ENCODE data around the gene KIF2A.
A peak's percentile ranks its signal among the peaks of the same experiment; 100 is the strongest.

KIF2A gene

DNA sequence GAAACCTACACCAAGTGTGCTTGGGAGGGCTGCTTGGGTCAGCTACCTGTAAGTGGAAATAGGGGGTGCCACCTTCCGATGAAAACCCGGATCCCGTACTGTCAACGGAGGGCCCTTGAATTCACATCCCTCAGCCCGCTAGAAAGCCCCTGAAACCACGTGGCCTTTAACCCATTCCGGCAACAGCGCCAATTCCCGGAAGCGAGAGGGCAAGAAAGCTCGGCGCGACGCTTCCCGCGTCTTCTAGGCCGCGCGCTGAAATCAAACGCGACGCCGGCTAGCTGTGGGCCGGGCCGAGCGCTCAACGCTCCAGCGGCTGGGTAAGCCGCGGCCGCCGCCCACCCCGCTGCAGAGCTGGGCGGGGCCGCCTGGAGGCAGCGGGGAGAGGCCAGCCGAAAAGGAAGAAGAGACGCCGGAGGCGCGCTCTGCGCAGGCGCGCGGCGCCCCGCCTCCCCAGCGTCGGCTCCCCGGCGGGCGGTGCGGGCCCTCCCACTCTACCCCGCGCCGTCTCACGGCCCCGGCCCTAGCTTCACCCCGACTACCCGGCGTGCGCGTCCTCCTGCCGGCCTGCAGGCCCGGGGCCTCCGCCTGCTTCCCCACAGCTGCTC is at the start of gene KIF2A:
Gene KIF2A (plus strand): TSS at position 492 of the 608 bp plus-strand sequence. CDS start 267 bp downstream, outside the sequence.
- peak; percentile 85 to 87 for DNase-seq (ENCODE audit: low read depth in 2 of 2)

DNA sequence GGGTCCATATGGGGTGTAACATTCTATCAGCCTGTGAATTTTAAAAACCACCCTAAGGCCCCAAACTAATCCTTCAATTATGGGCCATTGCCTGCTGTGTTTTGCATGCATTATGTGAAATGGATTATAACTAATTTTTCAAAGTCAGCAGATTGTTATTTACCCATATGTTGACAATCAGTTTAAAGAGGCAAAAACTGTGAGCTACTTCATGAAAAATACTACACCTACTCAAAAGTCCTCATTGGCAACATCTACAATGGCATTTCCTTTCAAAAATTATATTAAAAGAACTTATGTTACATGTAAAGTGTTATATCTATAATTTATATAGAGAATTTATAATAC is 49.0 kb upstream of the KIF2A start:
- no peak for DNase-seq (ENCODE audit: low read depth in 2 of 2)

DNA sequence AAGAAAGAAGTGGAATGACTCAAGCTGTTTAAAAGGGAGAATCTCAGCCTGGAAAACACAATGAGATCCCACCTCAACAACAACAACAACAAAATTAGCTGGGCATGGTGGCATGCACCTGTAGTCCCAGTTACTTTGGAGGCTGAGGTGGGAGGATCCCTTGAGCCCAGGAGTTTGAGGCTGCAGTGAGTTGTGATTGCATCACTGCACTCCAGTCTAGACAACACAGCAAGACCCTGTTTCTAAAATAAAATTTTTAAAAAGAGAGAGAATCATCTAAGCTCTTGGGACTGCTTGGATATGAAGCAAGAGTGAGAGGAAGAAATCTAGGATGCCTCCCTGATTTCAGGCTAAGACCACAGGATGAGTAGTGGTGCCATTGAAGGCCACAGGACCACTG is 47.4 kb upstream of the KIF2A start:
- no peak for DNase-seq (ENCODE audit: low read depth in 2 of 2)

DNA sequence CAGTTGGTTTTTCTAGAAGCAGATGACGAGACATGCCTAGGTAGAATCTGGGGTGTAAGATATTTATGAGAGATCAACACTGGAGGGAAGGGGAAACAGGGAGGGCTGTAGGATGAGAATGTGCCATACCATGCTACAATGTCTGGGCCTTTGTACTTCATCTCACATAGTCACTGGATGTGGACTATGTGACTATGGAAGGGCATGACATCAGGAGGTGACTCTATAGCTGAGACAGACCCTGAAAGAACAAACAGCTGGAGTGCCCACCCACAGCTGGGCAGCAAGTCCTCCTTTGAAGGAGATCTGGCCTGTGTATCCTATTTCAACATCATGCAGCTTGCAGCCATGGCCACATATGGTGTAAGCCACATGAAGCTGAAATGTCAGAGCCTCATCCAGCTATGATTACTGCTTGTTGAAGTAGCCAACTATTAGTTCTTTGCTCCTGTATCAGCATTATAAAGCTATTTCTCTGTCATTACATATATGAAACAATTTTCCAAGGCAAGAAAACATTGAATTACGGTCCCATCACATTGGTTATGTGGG is 46.2 kb upstream of the KIF2A start:
- DNase-seq (ENCODE audit: low read depth in 2 of 2): no peak

DNA sequence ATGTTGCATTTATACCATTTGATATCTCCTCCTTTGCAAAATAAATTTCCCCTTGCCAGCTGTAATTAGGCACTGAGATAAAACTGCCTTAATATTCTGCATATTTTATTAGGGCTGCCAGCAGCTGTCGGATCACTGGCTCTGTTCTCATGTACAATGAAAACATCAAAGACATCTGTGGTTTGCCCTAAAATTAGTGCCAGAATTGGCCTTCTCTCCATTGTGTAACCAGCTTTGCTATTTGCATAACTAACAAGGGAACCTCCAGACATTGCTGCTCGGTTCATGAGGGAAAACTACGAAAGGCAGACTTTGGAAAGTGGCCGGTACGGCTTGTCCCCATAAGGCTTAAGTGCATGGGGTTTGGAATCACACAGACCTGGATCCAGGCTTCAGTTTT is 45.5 kb upstream of the KIF2A start:
- DNase-seq (ENCODE audit: low read depth in 2 of 2): no peak

DNA sequence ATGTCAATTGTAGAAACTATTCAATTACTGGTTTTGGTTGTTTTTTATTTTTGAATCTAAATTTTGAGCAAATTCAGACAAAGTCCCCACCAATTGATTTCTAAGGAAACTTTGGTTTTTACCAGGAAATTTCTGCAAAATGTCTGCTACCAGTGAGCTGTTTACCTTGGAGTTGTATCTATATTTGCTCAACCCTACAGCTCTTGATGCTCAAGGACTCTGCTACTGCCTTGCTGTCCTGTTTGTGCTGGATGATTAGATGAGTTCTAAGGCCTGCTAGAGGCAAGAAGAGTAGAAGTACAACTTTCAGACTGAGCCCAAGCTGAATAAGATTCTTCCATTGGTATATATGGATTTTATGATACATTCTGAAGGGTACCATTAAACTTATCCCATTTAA is 42.6 kb upstream of the KIF2A start:
- DNase-seq (ENCODE audit: low read depth in 2 of 2): no peak

DNA sequence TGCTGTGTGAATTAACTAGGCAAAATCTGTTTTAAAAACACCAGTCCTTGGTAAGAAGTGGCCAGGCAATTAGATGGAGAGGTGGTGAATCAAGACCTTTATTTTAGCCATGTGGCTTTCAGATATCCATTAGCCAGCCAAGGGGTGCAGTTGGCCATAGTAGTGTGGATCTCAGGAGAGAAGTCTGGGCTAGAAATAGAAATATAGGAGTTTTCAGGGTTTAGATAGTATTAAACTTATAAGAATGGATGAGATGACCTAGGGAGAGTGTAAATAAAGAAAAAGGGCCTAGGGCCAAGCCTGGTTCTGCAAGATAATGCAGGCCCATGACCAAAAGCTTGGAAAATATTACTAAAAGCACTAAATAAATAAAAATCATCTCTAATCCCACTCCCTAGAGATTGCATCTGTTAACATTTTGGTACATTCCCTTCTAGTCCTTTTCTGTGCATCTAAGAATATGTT is 40.3 kb upstream of the KIF2A start:
- DNase-seq (ENCODE audit: low read depth in 2 of 2): no peak

DNA sequence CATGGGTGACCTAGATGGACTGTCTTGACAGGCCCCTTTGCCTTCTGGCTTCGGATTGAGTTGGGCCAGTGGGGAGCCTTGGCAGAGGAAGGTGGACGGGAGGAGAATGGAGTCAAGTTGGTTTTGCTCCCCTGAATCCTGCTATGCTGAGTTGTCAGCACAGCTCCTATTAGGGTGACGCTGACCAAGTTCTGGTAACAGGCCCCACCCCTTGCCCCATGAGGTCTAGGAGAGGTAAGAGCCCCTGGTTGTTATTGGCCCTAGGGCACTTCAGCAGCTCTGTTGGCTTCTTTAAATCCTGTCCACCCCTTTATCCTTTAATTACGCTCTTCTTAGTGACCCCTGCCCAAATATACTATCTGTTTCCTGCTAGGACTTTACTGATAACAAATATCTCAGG is 39.4 kb upstream of the KIF2A start:
- no peak for DNase-seq (ENCODE audit: low read depth in 2 of 2)

DNA sequence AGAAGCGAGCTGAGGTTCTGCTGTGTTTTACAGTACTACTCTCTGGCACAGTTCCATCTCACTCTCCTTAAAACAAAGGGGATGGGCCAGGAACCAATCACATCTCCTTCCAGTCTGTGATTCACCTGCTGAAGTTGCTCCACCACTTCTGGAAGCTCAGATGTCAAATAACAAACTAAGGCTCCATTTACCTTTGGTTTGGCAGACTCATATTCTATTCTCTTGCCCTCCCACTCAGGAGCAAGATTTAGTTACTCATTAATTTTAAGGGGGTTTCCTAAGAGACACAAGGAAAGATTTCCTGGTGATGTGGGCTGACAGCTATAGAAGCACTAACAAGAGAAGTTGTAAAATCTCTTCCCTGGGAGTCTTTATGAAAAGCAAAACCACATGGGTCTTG is 37.8 kb upstream of the KIF2A start:
- no peak for DNase-seq (ENCODE audit: low read depth in 2 of 2)

DNA sequence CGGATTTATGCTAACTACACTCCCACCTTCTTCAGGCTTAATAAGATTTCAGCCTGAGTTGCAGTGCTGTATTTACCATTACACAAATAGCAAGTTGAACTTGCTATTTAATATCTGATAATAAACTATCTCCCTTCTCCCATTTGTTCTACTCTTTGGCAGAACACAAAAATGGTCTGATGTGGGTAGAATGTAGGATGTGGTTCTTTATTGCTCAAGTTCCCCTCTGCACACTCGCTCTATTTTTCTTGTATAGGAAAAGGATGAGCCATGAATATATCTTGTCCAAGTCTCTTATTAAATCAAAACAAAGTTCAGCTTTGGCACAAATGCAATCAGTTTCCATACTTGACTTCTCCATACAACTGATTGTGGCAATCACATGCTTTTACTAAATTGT is 37.2 kb upstream of the KIF2A start:
- DNase-seq (ENCODE audit: low read depth in 2 of 2): no peak

DNA sequence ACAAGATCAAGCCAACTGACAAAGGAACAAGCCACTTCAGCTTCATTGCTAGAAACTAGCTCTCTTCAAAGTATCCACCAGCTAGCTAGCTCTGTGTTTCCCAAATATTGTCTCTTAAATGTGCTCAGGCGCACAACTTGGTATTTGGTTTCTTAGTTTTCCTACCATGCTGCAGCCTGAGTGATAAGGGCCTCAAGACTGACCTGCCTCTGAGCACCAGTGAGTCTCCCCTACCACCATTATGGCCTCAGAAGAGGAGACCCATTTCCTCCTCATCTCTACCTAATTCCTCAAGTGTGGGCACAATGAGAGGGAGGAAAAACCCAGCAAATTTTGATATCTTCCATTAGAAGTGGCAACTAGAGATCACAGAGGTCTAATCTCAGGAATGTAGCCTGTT is 34.6 kb upstream of the KIF2A start:
- DNase-seq (ENCODE audit: low read depth in 2 of 2): no peak

DNA sequence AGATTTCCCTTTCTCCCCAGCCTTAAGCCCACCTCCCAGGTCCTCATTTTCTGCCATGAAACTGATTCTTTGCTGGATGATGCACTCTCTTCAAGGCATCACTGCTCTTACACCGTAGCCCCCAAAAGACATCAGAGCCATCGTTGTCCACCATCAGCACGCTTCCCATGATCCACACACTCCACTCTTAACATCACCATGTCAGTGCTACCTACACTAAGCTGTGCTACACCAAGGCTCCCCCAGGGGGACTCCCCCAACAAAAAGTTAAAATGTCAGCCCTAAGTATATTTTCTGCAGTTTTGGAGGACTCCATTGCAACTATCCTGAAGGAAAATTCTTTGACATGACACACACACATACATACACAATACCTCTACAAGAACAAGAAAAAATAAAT is 34.1 kb upstream of the KIF2A start:
- DNase-seq (ENCODE audit: low read depth in 2 of 2): no peak

DNA sequence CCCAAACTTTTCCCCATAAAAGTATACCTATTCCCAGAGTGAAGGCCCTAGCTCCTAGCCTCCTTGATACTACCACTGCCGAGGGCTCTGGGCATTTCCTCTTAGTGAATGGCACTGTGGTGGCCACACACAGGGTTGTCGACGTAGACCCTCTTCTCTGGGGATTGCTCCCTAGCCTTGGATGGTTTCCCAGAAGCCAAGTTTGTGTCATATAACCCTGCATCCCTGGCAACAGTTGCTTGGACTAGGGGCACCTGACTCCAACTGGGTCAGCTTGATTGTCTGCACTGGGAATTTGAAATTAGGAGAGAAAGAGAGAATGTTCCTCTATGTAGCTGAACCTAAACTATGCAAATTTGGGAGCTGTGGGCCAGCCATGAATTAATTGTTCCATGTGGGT is 32.3 kb upstream of the KIF2A start:
- DNase-seq (ENCODE audit: low read depth in 2 of 2): no peak

DNA sequence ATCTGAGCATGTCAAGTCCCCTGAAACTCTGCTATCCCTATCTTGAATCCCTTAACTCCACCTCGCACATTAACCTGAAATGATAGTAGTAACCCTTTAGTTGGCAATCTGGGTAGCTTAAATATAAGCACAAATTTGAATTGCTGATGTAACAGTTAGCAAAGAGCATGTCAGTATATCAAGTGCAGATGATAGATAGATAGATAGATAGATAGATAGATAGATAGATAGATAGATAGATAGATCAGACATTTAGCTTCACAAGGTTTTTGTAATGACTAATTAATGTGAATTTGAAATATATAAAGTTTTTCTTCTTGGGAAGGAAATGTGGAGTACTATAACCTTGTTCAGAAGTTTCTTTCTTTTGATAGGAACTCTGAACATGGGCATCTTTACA is 30.4 kb upstream of the KIF2A start:
- no peak for DNase-seq (ENCODE audit: low read depth in 2 of 2)

DNA sequence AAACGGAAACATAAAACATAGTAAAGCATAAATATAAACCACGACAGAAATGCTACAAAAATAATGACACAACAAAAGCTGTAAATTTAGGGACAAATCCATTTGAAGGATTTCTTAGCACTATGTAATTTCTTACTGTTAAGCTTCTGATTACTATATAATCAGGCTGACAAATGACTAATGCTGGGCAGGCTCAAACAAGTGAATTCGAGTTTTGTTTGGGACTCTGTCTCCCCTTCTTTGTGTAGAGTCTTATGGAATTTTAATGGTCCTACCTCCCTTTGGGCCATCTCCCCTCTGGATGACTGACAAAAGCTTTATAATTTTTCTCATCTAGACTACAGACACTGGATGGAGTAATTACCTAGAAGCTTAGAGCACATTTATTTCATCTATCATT is 24.6 kb upstream of the KIF2A start:
- no peak for DNase-seq (ENCODE audit: low read depth in 2 of 2)

DNA sequence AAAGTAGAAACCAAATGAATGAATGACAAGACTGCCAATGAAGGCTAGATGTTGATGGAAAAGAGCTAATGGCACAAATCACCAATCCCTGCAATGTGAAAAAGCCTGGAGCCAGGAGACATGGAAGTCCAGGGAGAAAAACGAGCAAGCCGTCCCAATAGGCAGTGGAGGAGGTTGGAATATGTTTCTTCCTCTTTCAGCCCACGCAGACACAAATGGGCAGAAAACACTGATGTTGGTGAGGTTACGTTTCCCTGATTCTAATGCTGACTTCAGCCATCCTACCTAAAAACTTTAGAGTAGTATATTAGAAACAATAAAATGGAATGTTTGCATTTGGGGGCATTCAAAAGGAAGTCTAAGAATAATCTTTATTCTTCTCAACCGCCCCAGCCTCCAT is 23.9 kb upstream of the KIF2A start:
- DNase-seq (ENCODE audit: low read depth in 2 of 2): no peak

DNA sequence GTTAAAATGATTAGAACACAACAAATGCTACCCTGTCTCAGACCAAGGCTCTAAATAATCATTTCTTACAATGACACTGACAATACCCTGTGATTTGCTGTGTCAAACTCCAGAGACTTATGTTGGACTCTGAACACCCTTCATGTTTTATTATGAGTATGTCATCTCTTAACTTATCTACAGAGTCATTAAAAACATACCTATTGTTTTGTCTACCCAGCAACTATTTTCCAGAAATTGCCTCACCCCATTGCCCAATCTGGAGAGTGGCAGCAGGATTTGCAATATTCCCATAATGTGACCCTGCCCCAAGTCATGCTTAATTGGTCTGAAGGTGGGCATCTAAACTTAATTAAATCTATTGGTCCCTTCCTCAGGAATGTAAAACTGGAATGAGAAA is 23.0 kb upstream of the KIF2A start:
- DNase-seq (ENCODE audit: low read depth in 2 of 2): no peak

DNA sequence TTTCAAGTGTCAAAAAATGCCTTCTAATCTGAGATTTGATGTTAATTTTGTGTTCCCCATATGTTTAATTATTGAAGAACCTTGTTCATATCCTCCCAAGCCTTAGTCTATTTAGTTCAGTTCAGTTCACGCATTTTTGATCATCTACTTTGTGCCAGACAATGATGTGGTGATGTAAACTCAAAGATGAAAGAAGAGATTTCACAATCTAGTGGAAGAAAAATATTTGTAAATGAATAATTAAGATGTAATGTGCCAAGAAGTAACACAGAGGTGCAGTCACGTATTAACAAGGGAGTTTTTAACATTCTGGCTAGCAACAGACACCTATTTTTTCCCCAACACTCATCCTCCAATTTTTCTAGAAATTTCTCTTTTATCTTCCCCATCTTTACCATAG is 22.1 kb upstream of the KIF2A start:
- no peak for DNase-seq (ENCODE audit: low read depth in 2 of 2)

DNA sequence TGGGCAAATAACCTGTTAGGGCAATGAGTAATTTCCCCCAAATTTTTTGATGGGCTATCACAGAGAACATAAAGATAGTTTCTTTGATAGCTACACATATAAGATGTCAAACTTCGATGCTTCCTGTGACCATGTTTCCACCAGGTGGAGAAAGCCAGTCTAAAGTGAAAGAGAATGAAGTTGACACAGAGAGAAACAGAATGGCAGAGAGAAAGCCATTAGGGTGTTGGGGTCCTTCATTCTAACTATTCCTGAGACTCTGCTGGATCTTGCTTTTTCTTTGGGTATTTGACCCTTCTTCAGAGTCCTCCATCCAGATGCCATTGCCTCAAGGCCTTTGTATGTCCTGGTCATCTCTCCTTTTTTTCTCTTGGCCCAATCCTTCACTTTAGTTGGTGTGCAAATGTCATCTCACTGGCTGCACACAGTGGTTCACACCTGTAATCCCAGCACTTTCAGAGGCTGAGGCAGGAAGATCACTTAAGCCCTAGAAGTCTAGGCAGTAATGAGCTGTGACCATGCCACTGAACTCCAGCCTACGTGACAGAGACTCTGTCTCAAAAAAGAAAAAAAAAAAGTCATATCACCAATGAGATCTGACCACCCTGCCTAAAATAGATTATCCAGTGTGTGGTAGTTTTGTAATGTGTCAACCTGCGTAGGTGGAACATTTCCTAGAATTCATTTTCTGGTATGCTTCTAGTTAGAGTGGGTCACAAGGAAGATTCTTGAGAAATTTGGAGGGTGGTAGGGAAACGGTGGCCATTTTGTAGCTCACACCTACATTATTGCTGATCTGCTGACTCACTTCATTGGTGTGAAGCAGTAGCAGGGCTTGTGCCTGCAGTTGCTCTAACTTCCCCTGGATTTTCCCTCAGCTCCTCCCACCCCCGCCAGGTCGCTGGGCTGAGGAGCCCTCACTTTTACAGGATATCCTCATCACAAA is 20.8 kb upstream of the KIF2A start:
- no peak for DNase-seq (ENCODE audit: low read depth in 2 of 2)

DNA sequence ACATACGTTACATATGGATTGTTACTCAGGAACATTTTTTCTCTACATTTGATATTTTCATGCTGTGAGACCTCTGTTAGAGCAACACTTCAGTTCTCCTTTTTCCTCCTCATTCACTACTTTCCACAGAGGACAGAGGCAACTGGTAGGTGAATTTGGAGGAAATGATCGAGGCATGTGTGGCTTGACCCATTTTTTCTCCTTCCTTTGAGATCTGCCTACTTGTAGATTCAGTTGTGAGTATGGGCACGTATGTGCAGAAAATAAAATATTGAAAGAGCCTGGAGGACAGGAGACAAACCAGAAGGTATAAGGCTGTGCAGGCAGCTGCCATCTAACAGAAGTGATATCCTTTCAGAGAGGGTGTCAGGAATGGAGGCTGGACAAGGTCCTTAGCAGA is 19.2 kb upstream of the KIF2A start:
- no peak for DNase-seq (ENCODE audit: low read depth in 2 of 2)

DNA sequence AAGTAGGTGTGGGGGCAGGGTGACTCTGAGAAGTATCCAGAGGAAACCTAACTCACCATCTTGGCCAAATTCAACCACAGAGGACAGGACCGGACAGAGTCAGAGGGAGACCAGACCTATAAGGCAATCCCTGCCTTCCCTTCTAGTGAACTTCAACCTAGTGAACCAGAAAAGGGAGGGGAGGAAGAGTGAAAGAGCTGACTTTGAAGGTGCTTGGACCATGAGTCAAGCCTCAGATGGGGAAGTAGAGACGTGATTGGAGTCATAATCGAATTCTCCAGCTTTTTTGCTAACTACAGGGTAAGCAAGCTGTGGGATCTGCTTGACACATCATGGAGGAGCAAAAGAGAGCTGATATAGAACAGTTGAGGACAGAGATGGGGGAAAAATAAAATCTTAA is 18.8 kb upstream of the KIF2A start:
- no peak for DNase-seq (ENCODE audit: low read depth in 2 of 2)

DNA sequence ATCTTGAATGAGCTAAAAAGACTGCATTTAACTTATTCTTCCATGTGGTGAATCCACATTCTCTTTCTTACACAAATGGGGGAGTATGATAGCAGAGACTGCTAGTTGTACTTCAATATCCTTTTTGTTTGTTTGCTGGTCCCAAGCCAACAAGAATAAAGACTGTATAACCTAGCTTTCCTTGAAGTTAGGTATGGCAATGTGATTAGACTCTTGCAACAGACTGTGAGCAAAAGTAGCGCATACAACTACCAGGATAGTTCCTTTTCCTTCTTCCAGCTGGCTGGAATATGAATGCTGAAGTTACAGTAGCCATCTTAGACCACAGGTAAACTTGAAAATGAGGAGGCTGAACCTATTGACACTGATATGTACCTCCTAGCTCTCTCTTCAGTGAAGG is 17.9 kb upstream of the KIF2A start:
- DNase-seq (ENCODE audit: low read depth in 2 of 2): no peak

DNA sequence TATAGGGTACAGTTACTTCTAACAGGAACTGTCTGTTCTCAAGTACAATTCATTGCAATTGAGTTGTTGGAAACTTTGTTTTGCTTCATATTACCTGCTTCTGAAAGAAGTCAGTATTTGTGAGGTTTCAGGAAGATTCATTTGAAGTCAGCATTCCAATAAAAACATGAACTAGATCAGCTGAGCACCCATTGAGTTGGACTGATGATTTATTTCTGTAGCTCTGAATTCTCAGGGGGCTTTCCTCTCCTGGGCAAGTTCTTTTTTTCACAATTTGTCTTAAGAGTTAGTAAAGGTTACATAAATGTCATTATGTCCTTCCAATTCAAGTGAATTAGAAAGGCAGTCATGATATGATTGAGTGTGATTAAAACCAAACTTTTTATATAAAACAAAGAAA is 16.2 kb upstream of the KIF2A start:
- no peak for DNase-seq (ENCODE audit: low read depth in 2 of 2)
